ENCODE results near the gene CALML6.
A peak's percentile ranks its signal among the peaks of the same experiment; 100 is the strongest.

Gene CALML6

GRCh38 chr1:1899266-1899966, 15.6 kb upstream of the CALML6 start:
- DNase-seq (ENCODE audit: low read depth), result no peak
- H3K4me3 ChIP-seq (ENCODE audit: low read depth, low read length), result no peak overlapping the region
- peak; percentile 28 for TF ChIP-seq CTCF (conservative IDR thresholded peaks at IDR 0.05; ENCODE audit: low read depth, low read length)

DNA sequence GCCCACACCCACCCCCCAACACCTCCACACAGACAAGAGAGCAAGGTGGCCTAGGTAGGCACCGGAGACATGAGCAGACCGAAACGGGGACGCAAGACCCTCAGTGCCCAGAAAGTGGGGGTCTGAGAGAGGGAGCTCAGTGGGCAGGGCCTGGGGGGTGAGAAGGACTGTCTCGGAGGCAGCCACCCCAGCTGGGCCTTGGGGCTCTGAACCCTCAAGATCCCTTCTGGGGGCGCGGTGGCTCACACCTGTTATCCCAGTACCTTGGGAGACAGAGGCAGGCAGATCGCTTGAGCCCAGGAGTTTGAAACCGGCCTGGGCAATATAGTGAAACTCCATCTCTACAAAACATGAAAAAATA, 15.1 kb upstream of the CALML6 start:
- TF ChIP-seq CTCF (conservative IDR thresholded peaks at IDR 0.05; ENCODE audit: low read depth, low read length), result no peak
- no peak overlapping the region for H3K4me3 ChIP-seq (ENCODE audit: low read depth, low read length)
- DNase-seq (ENCODE audit: low read depth), result no peak

DNA sequence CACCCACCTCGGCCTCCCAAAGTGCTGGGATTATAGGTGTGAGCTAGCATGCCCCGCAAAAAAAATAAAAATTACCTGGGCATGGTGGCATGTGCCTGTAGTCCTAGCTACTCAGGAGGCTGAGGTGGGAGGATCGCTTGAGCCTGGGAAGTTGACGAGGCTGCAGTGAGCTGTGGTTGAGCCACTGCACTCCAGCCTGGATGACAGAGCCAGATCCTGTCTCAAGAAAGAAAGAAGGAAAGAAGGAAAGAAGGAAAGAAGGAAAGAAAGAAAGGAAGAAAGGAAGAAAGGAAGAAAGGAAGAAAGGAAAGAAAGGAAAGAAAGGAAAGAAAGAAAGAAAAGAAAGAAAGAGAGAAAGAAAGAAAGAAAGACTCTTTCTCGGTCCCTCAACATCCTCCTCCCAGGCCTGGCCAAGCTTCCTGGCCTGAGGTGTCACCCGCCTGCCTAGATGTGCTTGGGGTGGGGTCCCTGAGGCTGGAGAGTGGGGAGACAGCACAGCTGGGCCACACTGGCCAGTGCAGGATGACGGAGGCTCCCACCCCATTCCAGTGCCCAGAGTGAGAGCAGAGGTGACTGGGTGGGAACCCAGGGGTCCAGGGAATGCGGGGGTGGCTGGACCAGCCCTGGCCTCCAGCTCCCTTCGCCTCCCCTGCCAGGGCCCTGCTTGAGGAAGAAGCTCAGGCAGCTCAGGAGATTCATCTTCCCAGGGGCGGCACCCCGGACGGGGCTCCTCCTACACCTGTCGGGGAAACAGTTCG, 14.0 kb upstream of the CALML6 start:
- no peak for TF ChIP-seq CTCF (conservative IDR thresholded peaks at IDR 0.05; ENCODE audit: low read depth, low read length)
- H3K4me3 ChIP-seq (ENCODE audit: low read depth, low read length), result no peak overlapping the region

DNA sequence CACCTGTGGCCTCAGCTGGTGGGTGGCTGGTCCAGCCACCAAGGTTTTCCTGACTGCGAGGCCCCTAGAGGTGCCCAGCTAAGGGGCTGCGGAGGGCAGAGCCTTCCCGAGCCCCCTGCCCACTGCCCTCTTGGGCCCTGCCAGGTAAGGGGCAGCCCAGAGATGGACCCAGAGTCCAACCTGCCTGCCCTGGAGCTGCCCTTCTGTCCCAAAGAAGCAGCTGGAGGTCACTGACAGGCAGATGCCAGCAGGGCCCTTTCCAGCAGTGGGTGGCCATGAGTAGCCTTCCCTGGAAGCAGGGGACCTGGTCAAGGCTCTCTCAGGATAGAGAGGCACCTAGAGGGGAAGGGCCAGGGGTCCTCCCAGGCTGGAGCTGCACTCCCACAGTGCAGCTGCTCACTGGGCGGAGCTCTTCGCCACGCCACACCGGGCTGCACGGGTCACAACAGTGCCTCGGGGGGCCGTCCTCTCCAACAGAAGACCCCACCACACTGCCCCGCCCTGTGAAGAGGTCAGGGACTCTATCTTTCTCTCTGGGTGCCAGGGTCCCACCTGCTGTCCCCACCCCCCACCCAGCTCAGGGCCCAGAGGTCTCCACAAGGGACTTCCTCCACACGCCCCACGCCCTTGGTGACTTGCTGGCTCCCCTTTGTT, 13.3 kb upstream of the CALML6 start:
- DNase-seq (ENCODE audit: low read depth), result no peak
- TF ChIP-seq CTCF (conservative IDR thresholded peaks at IDR 0.05; ENCODE audit: low read depth, low read length), result no peak
- H3K4me3 ChIP-seq (ENCODE audit: low read depth, low read length), result no peak overlapping the region

More for the DNA sequence above, 14.0 kb upstream of the CALML6 start:
- DNase-seq (ENCODE audit: low read depth), result no peak

DNA sequence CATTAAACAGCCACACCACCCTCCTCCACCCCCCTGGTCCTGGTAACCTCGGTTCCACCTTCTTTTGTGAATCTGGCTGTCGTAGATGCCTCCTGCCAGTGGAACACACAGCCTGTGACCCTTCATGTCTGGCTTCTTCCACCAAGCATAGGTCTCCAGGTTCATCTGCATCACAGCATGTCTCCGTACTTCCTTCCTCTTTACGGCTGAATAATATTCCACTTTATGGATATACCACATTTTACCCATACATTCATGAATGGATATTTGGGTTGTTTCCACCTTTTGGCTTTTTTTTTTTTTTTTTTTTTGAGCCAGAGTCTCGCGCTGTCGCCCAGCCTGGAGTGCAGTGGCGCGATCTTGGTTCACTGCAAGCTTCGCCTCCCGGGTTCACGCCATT, 11.8 kb upstream of the CALML6 start:
- no peak for TF ChIP-seq CTCF (conservative IDR thresholded peaks at IDR 0.05; ENCODE audit: low read depth, low read length)
- H3K4me3 ChIP-seq (ENCODE audit: low read depth, low read length), result no peak overlapping the region
- no peak for DNase-seq (ENCODE audit: low read depth)

- TF ChIP-seq CTCF (conservative IDR thresholded peaks at IDR 0.05; ENCODE audit: low read depth, low read length), result peak; percentile 98
- no peak overlapping the region for H3K4me3 ChIP-seq (ENCODE audit: low read depth, low read length)
- peak; percentile 83 for DNase-seq (ENCODE audit: low read depth)
Observed at GRCh38 chr1:1906185-1907097, 8.6 kb upstream of the CALML6 start.

All from choroid plexus epithelial cell (primary cell).